Activated gamma-delta T cell (primary cell): ENCODE measurements around the gene HNRNPF.
A peak's percentile ranks its signal among the peaks of the same experiment; 100 is the strongest.
"Not testable (repeated sequence)": the region's sequence is repeated elsewhere in the genome, so short reads cannot be mapped to it uniquely, and the experiment has no call there.

Experiments
- DNase-seq: peaks from one replicate; lab custom pipeline; 2025; lab: John Stamatoyannopoulos, UW
- total RNA-seq, 2 donors: gene quantifications; one replicate each; lab custom pipeline; 2026; lab: John Stamatoyannopoulos, UW

Gene HNRNPF
- 272 to 290 reads per million in 2 donors for total RNA-seq

- DNase-seq, result peak; percentile 88
Measured at GRCh38 chr10:43408710-43409384, at the start of gene HNRNPF. Gene HNRNPF, minus strand, starts transcription at chr10:43409186. Its CDS starts 21,302 bp downstream, at chr10:43387884.

GRCh38 chr10:43458227-43458626 is 49.2 kb upstream of the HNRNPF start:
- DNase-seq, result no peak

GRCh38 chr10:43456561-43456960 is 47.6 kb upstream of the HNRNPF start:
- not testable (repeated sequence) for DNase-seq

GRCh38 chr10:43454025-43454424 is 45.0 kb upstream of the HNRNPF start:
- not testable (repeated sequence) for DNase-seq

GRCh38 chr10:43453266-43453831 is 44.4 kb upstream of the HNRNPF start:
- DNase-seq, result no peak

- no peak for DNase-seq
Measured at GRCh38 chr10:43452356-43452914, 43.4 kb upstream of the HNRNPF start.

GRCh38 chr10:43448742-43449141 is 39.8 kb upstream of the HNRNPF start:
- no peak for DNase-seq

- not testable (repeated sequence) for DNase-seq
Measured at GRCh38 chr10:43446219-43447017, 37.4 kb upstream of the HNRNPF start.

- DNase-seq, result no peak
Measured at GRCh38 chr10:43444897-43445466, 36.0 kb upstream of the HNRNPF start.

GRCh38 chr10:43444323-43444722 is 35.3 kb upstream of the HNRNPF start:
- no peak for DNase-seq

- DNase-seq, result no peak
Measured at GRCh38 chr10:43440463-43441134, 31.6 kb upstream of the HNRNPF start.

GRCh38 chr10:43437141-43437870 is 28.3 kb upstream of the HNRNPF start:
- no peak for DNase-seq

- peak; percentile 83 for DNase-seq
Measured at GRCh38 chr10:43436291-43437140, 27.5 kb upstream of the HNRNPF start, which contains the start of gene ZNF487. Gene ZNF487, plus strand, starts transcription at chr10:43437111. Its CDS starts 38,703 bp downstream, at chr10:43475814.

- DNase-seq, result no peak
Measured at GRCh38 chr10:43430926-43431663, 22.1 kb upstream of the HNRNPF start.

GRCh38 chr10:43427166-43427825 is 18.3 kb upstream of the HNRNPF start:
- DNase-seq, result no peak

GRCh38 chr10:43426476-43426875 is 17.5 kb upstream of the HNRNPF start:
- DNase-seq, result not testable (repeated sequence)

GRCh38 chr10:43424416-43424815 is 15.4 kb upstream of the HNRNPF start:
- no peak for DNase-seq

GRCh38 chr10:43421944-43422343 is 13.0 kb upstream of the HNRNPF start:
- not testable (repeated sequence) for DNase-seq
